GM13977 (cell line): ENCODE data around the gene RBFOX2.

Experiments
- DNase-seq: peaks from one replicate; pipeline ENCODE4 v3.0.0; 2012; ENCODE audit warnings: low spot score
- in situ Hi-C: fragments of 300-500 bp; cut with MboI; formaldehyde crosslinking; loops from one replicate; pipeline ENCODE4 v1.12.0; 2022; ENCODE audit warnings: low sequenced_read_pairs, low pct_unique_long_range_greater_than_20kb, mixed read lengths, inconsistent platforms; ENCODE audit not compliant: unreplicated experiment
- TF ChIP-seq, protein P1 (sequence below): IDR thresholded peaks from 2 replicates; pipeline ENCODE4 v1.5.1; 2012; ENCODE audit warnings: mild to moderate bottlenecking, control low read depth; ENCODE audit not compliant: insufficient read depth; ENCODE audit errors: extremely low read depth, missing control alignments

RBFOX2 gene

DNA sequence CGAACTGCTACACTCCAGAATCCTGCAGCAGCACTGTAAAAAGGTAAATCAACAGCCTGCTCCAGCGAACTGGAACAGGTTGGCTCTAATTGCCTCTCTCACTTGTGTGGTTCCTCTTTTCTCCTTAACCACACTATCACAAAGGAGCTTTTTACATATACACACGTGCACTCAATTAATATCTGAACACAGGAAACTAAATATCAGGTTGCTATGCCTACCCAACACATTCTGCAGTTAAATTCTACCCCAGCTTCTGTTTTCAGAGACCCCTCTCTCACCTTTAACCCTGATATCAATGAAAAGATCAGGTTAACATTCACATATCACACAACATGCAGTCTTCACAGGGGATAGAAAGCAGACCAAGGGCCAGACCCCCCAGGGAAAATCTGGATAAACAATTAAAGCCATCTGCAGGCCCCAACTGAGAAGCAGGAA lies 11.0 kb downstream of the RBFOX2 start:
- TF ChIP-seq, protein P1, sequence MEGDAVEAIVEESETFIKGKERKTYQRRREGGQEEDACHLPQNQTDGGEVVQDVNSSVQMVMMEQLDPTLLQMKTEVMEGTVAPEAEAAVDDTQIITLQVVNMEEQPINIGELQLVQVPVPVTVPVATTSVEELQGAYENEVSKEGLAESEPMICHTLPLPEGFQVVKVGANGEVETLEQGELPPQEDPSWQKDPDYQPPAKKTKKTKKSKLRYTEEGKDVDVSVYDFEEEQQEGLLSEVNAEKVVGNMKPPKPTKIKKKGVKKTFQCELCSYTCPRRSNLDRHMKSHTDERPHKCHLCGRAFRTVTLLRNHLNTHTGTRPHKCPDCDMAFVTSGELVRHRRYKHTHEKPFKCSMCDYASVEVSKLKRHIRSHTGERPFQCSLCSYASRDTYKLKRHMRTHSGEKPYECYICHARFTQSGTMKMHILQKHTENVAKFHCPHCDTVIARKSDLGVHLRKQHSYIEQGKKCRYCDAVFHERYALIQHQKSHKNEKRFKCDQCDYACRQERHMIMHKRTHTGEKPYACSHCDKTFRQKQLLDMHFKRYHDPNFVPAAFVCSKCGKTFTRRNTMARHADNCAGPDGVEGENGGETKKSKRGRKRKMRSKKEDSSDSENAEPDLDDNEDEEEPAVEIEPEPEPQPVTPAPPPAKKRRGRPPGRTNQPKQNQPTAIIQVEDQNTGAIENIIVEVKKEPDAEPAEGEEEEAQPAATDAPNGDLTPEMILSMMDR = no peak
- DNase-seq = no peak
- in situ Hi-C loops = no loop called here

DNA sequence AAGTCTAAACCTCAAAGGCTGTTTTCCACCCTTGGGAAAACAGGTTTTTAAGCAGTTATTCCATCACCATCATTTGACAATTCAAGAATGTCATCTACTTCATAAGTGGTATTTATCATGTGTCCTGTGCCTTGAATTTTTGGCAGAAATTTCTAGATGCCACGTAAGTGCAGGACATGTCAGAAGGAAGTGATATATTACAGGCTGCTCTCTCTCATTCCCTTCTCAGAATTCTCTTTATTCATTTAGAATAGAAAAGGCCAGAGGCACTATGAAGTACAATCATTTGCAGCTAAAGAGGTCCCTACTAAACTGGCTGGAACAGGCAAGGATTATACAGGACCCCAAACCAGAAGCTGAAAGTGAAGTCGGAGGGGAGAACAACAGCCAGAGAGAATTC lies 11.9 kb downstream of the RBFOX2 start:
- TF ChIP-seq, protein P1 = no peak
- DNase-seq = no peak
- in situ Hi-C loops = no loop called here

- in situ Hi-C loops = no loop called here
- TF ChIP-seq, protein P1 = no peak
- DNase-seq = no peak
Measured at GRCh38 chr22:36015811-36016529, 12.7 kb downstream of the RBFOX2 start.

DNA sequence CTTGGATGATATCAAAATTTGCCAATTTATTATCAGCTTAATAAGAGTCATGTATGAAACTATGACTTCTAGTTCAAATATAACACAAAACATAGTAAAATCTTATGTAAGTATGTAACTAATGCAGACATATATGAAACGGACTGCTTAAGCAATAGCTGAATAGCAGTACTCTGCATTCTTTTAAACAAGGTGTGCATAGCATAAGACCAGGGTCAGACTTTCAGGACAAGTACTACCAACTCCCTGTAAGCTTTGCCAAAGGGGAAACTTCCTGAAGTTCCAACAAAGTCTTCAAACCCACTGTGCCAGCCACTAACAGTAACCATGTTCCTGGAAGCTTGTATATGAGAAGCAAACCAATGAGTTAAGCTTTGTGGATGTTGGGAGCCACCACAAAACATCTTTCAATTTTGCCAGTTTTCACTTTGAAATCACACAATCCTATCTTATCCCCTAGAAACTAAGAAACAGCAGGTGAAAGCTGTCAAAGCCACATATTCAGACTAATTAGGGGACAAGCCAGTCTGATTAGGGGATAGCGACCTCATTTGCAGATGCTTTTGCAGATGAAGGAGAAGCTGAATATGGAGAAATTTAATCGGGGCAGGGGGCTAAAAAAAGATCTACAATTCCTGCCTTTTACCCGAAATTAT lies 13.3 kb downstream of the RBFOX2 start:
- DNase-seq = no peak
- in situ Hi-C loops = no loop called here
- TF ChIP-seq, protein P1 = no peak

DNA sequence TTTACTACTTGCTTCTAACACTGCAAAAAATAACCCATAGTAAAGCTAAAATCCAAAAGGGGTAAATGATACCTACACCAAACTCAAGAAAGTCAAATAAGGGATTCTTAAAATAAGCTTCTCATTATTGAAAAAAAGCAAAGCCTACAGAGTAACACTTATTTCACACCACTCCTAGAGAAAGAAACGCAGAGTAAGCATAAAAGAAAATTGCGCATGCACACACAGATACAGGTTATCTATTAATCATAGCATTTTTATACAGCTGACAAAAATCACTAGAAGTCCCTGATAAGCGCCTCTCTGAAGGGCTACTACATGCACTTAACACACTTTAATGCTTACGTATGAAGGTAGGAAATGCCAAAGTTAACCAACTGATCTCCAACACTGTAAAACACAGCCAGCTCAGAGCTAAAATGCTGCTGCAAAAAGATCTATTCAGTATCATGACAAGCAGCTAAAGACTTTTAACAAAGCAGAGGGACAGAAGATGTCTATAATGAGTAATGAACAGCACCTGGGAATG lies 14.0 kb downstream of the RBFOX2 start:
- TF ChIP-seq, protein P1 = no peak
- in situ Hi-C loops = no loop called here
- no peak for DNase-seq

- in situ Hi-C loops = no loop called here
- no peak for DNase-seq
- TF ChIP-seq, protein P1 = no peak
Measured at GRCh38 chr22:36012332-36012731, 16.3 kb downstream of the RBFOX2 start.
